OCI-LY1 (cell line): Measurements from ENCODE around the gene GPR137C.

Source experiments
- CTCF ChIP-seq: fragments of 200-600 bp; sonication (generic), shearing (Covaris generic); IDR thresholded peaks from 2 replicates; pipeline ENCODE4 v1.5.1; 2017; ENCODE audit warnings: mild to moderate bottlenecking, antibody characterized with exemption, low read length, moderate library complexity, mixed read lengths
- EZH2 ChIP-seq: fragments of 200-600 bp; sonication (generic), shearing (Covaris generic); IDR thresholded peaks from 2 replicates; pipeline ENCODE4 v1.8.0; 2017; ENCODE audit warnings: borderline replicate concordance, mixed run types, mild to moderate bottlenecking, antibody characterized with exemption, low read length, moderate library complexity, mixed read lengths

GRCh38 chr14:52598568-52598967 is 45.9 kb downstream of the GPR137C start:
- TF ChIP-seq CTCF (no peak), EZH2 (no peak)
